ENCODE results near the gene PHTF2. TPM values are rescaled to one million over a fixed set of nuclear protein-coding genes. Genes with fewer than 3 reads are reported as not detected.

PHTF2 gene
- total RNA-seq, 1 experiment from 2014 or later = 36.9 TPM

DNA sequence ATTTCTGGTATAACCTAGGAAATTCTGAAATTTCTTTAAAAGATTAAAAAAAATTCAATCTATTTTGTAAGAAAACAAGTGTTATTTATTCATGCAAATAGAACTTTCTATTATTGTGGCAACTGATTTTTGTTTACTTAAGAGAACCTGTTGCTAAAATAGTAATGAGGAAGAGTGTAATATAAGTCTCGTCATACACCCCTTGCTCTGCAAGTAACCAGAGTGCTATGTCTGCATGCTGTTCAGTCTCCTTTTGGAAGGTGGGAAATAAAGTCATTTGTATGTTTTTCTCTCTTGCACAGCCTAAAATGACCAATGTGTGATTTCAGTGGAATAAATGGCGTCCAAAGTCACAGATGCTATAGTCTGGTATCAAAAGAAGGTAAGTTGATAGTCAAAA, 41.3 kb downstream of the PHTF2 start:
- POLR2A ChIA-PET = no interaction called here
- H3K27me3 Mint-ChIP-seq (ENCODE audit: insufficient read depth, unreplicated experiment) = no peaks in the 10 kb centered on the region
- peaks cover 16% of the 10 kb centered on the region for H3K36me3 Mint-ChIP-seq (ENCODE audit: insufficient read depth, unreplicated experiment)
- H3K4me3 Mint-ChIP-seq (ENCODE audit: unreplicated experiment) = no peak overlapping the region
- peaks cover 19% of the 10 kb centered on the region for H3K4me1 Mint-ChIP-seq (ENCODE audit: low read depth, unreplicated experiment)
- H3K9me3 ChIP-seq = no peaks in the 10 kb centered on the region
- no peaks in the 10 kb centered on the region for H3K36me3 ChIP-seq (ENCODE audit: control insufficient read depth, insufficient read depth, low read length)
- peaks cover 23% of the 10 kb centered on the region for H3K4me1 ChIP-seq
- H3K27me3 ChIP-seq (replicated peaks; ENCODE audit: control insufficient read depth, insufficient read depth, low read length) = no peaks in the 10 kb centered on the region
- no peak for DNase-seq
- CTCF ChIA-PET = no interaction called here
- no peak overlapping the region for H3K27ac Mint-ChIP-seq (ENCODE audit: unreplicated experiment)
- TF ChIP-seq, protein P1, sequence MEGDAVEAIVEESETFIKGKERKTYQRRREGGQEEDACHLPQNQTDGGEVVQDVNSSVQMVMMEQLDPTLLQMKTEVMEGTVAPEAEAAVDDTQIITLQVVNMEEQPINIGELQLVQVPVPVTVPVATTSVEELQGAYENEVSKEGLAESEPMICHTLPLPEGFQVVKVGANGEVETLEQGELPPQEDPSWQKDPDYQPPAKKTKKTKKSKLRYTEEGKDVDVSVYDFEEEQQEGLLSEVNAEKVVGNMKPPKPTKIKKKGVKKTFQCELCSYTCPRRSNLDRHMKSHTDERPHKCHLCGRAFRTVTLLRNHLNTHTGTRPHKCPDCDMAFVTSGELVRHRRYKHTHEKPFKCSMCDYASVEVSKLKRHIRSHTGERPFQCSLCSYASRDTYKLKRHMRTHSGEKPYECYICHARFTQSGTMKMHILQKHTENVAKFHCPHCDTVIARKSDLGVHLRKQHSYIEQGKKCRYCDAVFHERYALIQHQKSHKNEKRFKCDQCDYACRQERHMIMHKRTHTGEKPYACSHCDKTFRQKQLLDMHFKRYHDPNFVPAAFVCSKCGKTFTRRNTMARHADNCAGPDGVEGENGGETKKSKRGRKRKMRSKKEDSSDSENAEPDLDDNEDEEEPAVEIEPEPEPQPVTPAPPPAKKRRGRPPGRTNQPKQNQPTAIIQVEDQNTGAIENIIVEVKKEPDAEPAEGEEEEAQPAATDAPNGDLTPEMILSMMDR (IDR thresholded peaks at IDR 0.05; ENCODE audit: insufficient read depth in 1 of 2, low read depth in 1 of 2, low read length in 1 of 2, severe bottlenecking in 1 of 2, unreplicated experiment in 1 of 2) = no peak
- intact Hi-C loops (cut with micrococcal nuclease; ENCODE audit: unreplicated experiment) = loop anchor here (5.0 kb wide), 1 partner anchor 43 kb away; the partner anchor contains the start of genes PHTF2 and TMEM60
- H3K9me3 Mint-ChIP-seq (ENCODE audit: unreplicated experiment) = no peaks in the 10 kb centered on the region
- BruUV-seq (replicated peaks) = no TSS peak
- H3K4me3 ChIP-seq (ENCODE audit: low read depth, low read length) = no peak overlapping the region

DNA sequence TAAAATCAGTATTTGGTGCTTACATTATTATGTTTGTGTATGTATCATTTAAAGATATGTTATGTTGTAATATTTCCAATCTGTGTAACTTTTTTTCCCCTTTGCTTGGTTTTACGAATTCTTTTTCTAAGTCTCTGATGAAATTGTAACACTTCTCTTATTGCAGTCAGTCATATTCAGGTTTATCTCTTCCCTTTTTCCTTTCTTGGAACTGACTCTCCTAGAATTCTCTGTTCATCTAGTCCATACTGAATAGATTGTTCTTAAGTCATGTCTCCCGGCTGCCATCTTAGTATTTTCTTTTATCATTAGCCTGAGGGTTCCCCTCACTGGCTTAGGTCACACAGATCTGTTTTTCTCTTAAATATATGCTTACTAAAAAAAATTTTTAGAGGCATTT, 44.6 kb downstream of the PHTF2 start:
- no peaks in the 10 kb centered on the region for H3K27me3 Mint-ChIP-seq (ENCODE audit: insufficient read depth, unreplicated experiment)
- no peaks in the 10 kb centered on the region for H3K9me3 ChIP-seq
- TF ChIP-seq, protein P1 (IDR thresholded peaks at IDR 0.05; ENCODE audit: insufficient read depth in 1 of 2, low read depth in 1 of 2, low read length in 1 of 2, severe bottlenecking in 1 of 2, unreplicated experiment in 1 of 2) = no peak
- H3K36me3 Mint-ChIP-seq (ENCODE audit: insufficient read depth, unreplicated experiment) = no peaks in the 10 kb centered on the region
- ChIA-PET POLR2A (no interaction called here), CTCF (no interaction called here)
- intact Hi-C loops (cut with micrococcal nuclease; ENCODE audit: unreplicated experiment) = no loop called here
- H3K4me3 ChIP-seq (ENCODE audit: low read depth, low read length) = no peak overlapping the region
- H3K36me3 ChIP-seq (ENCODE audit: control insufficient read depth, insufficient read depth, low read length) = no peaks in the 10 kb centered on the region
- H3K27me3 ChIP-seq (replicated peaks; ENCODE audit: control insufficient read depth, insufficient read depth, low read length) = no peaks in the 10 kb centered on the region
- H3K9me3 Mint-ChIP-seq (ENCODE audit: unreplicated experiment) = no peaks in the 10 kb centered on the region
- H3K4me1 ChIP-seq = peaks cover 2% of the 10 kb centered on the region; the same call in 1 of the 2 replicates
- H3K27ac Mint-ChIP-seq (ENCODE audit: unreplicated experiment) = no peak overlapping the region
- no TSS peak for BruUV-seq (replicated peaks)
- H3K4me3 Mint-ChIP-seq (ENCODE audit: unreplicated experiment) = no peak overlapping the region
- H3K4me1 Mint-ChIP-seq (ENCODE audit: low read depth, unreplicated experiment) = peaks cover 6% of the 10 kb centered on the region
- no peak for DNase-seq

DNA sequence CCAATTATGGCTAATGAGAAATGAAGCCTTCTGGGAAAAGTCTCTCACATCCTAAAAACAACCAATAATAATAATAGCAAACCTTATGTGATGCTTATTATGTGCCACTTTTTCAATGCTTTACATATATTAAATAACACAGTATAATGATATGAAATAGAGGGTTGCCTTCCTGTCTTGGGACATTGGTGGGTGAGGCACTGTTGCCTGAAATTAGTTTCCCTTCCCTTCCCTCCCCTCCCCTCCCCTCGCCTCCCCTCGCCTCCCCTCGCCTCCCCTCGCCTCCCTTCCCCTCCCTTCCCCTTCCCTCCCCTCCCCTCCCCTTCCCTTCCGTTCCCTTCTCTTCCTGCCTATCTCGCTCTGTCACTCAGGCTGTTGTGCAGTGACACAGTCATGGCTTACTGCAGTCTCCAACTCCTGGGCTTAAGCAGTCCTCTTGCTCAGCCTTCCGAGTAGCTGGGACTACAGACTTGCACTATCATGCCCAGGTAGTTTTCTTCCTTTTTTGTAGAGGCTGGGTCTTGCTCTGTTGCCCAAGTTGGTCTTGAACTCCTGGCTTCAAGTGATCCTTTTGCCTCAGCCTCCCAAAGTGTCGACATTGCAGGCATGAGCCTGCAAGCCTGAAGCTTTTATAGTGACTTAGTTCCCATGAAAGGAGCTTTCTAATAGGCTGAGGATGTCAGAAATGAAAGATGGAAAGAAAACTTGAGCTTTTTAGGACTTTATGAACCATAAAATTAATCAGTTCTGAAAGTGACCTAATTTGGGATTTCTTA, 47.9 kb downstream of the PHTF2 start:
- H3K4me1 ChIP-seq = no peaks in the 10 kb centered on the region
- H3K36me3 ChIP-seq (ENCODE audit: control insufficient read depth, insufficient read depth, low read length) = no peaks in the 10 kb centered on the region
- no peak overlapping the region for H3K4me3 ChIP-seq (ENCODE audit: low read depth, low read length)
- TF ChIP-seq, protein P1 (IDR thresholded peaks at IDR 0.05; ENCODE audit: insufficient read depth in 1 of 2, low read depth in 1 of 2, low read length in 1 of 2, severe bottlenecking in 1 of 2, unreplicated experiment in 1 of 2) = no peak
- H3K36me3 Mint-ChIP-seq (ENCODE audit: insufficient read depth, unreplicated experiment) = no peaks in the 10 kb centered on the region
- peaks cover 6% of the 10 kb centered on the region for H3K4me1 Mint-ChIP-seq (ENCODE audit: low read depth, unreplicated experiment)
- no peaks in the 10 kb centered on the region for H3K9me3 Mint-ChIP-seq (ENCODE audit: unreplicated experiment)
- no TSS peak for BruUV-seq (replicated peaks)
- no peaks in the 10 kb centered on the region for H3K9me3 ChIP-seq
- H3K27me3 Mint-ChIP-seq (ENCODE audit: insufficient read depth, unreplicated experiment) = no peaks in the 10 kb centered on the region
- ChIA-PET CTCF (no interaction called here), POLR2A (no interaction called here)
- no peak for DNase-seq
- H3K4me3 Mint-ChIP-seq (ENCODE audit: unreplicated experiment) = no peak overlapping the region
- intact Hi-C loops (cut with micrococcal nuclease; ENCODE audit: unreplicated experiment) = no loop called here
- H3K27me3 ChIP-seq (replicated peaks; ENCODE audit: control insufficient read depth, insufficient read depth, low read length) = no peaks in the 10 kb centered on the region
- H3K27ac Mint-ChIP-seq (ENCODE audit: unreplicated experiment) = no peak overlapping the region

All from Caco-2 (cell line).